HG03045 (cell line): ENCODE results near the gene TMEM198.

ENCODE experiments used
- ATAC-seq: cut with Tn5 transposase; IDR thresholded peaks from one replicate; pipeline ENCODE4 v1.9.1; 2021; ENCODE audit warnings: mild to moderate bottlenecking, moderate library complexity; ENCODE audit not compliant: unreplicated experiment

The TMEM198 gene

DNA sequence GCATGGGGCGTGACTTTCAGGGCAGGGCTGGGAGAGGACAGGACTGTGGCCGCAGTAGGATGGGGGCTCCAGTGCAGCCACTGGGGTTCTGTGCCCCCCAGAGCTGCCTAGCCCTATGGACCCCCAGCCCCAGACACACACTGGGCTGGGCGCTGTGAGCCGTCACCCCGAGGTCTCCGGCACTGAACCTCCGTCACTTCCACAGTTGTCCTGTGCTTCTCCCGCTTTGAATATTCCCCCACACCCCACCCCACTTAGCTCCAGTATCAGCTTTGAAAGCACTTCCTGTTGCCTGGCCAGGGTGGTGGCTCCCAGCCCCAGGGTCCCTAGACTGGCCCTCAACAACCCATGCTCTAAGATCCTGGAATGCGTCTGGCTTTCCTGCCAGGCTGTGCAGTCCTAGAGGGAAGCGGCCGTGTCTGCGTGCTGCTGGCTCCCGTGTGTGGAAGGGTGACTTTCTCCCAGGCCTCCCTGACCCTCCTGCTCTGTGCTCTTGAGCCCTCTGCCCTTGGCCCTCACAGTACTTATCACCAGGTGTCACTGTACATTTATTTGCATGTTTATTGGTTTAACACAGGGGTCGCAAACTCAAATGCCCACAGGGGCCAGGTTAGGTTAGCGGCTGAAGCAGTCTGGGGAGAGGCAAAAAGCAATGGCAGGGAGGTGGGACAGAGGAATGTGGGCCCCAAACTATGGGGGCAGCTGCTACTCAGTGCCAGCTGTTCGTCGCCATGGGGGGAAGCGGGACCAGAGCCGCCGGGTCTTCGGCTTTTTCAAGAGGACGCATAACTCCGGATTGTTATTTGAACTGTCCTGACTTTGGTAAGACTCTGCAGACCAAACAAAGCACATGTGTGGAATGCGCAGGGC lies 17.6 kb downstream of the TMEM198 start:
- ATAC-seq: no peak

DNA sequence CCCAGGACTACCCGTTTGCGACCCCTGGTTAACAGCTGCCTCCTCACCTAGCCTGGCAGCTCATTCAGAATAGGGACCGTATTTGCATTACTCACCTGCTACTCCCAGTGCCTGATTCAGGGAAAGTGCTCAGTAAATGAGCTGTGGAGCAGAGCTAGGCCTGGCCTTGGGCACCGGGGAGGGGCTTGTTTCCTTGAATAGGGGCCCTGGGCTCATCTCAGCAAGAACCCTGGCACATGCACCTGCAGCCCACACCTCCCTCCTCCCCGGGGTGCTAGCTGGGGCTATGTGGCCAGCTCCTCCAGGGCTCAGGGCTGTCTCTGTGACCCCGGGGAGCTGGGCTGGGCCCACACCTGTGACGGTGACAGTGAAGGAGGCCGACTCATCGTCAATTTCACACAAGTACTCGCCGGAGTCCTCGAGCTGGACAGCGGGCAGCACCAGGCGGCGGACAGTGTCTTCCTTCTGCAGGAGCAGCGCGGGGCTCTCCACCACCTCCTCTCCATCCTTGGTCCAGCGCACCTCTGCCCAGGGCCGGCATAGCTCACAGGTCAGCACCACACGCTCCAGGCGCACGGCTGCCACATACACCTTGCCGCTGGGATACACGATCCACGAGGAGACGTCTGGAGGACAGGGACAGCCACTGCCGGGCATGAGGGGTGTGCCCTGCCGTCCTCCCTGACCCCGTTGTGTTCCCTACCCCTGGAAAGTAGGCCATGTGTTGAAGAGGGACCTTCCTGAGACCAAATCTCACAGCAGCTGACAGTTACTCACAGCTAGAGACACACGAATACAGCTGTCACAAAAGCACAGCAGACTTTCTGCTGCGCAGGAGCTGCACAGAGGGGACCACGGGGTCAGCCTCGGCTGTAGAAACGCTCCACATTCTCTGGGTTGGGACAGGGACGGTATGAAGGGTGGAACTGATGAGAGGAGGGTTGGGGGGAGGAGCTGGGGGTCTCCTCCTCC lies 18.5 kb downstream of the TMEM198 start:
- ATAC-seq: no peak

DNA sequence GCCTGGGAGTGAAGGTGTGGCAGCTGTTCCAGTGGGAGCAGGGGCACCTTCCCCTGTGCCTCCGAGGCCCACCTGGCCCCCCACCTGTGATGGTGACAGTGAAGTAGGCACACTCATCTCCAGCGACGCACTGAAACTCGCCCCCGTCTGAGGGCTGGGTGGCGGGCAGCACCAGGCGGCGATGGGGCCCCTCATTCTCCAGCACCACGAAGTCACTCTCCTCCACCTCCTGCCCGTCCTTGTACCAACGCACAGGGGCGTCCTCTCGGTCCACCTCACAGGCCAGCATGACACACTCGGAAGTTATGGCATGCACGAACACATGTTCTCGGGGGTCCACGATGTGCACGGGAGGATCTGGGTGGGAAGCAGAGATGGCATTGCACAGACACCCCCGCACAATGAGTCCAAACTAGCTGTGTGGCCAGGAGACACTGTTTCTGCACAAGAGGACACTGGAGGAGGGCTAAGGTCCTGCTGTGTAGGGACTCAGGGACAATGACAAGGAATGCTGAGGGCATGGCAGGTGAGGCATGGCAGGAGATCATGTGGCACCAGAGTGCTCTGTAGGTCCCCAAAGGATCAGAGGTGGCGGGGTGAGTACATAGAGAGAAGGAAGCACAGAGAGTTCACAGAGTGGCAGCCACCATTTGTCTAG lies 19.6 kb downstream of the TMEM198 start:
- ATAC-seq: no peak

DNA sequence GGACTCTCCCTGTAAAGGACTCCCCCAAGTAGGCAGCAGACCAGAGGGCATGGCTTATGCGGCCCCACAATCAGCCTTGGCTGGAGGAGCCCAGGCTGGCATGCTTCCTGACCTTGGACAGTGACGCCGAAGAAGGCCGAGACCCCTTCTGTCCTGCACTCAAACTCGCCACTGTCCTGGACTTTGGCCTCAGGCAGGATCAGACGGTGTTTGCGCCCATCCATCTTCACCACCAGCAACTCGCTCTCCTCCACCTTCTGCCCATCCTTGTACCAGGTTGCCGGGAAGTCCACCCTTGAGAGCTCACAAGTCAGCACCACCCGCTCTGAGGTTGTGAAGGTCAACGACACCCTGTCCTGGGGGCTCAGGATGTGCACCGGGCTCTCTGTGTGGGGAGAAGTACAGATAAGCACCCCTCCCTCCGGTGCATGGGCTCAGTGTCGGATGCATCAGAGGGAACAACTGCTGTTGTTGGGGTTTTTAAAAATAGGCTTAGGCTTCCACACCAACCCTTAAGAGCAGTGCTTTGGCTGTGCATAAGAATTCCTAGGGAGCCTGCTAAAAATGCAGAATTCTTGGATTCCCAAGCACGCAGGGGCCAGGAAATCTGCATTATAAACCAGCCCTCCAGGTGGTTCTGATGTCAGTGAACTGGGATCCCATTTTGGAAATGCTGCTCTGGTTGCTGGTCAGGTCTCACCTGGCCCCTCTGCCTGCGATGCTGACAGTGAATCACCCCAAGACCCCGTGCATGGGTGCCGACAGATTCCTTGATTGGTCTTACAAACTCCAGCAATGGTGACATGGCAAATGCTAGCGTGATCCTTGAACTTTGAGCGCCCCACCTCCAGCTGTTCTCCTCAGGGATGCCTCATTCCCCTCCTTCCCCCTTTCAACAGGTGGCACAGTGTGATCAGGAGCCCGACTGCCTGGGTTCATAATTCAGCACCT lies 21.6 kb downstream of the TMEM198 start:
- no peak for ATAC-seq

DNA sequence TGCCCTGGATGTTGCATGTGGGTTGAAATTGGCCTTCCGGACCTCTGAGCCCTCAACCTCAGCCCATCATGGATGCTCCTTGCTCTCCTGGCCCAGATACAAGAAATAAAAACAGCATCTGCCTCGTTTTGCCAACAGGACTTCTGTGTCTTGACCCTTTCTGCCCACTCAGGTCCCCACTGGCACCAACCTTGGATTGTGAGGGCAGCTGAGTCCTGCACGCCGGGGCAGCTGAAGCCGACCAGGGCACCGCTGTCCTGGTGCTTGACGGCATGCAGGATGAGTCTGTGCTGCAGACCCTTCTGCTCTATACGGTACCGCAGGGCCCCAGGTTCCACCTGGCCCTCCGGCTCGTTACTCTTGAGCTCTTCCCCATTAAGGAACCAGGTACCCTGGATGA lies 22.8 kb downstream of the TMEM198 start:
- ATAC-seq: no peak

DNA sequence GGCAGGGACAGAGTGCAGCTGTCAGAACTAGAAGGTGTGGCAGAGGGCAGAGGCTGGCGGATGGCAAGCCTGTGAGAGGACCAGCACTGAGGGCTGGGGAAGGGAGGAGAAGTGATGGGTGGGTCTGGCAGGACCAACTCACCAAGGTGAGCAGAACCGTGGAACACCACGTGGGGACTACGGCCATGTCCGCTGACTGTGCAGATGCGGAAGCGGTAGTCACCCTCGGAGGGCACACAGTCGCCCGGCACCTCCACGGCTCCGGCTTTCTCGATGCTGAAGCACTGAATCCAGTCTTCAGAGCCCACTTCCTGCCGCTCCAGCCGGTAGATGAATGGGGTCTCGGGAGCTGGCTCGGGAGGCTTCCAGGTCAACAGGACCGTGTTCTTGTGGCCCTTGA lies 23.3 kb downstream of the TMEM198 start:
- no peak for ATAC-seq

DNA sequence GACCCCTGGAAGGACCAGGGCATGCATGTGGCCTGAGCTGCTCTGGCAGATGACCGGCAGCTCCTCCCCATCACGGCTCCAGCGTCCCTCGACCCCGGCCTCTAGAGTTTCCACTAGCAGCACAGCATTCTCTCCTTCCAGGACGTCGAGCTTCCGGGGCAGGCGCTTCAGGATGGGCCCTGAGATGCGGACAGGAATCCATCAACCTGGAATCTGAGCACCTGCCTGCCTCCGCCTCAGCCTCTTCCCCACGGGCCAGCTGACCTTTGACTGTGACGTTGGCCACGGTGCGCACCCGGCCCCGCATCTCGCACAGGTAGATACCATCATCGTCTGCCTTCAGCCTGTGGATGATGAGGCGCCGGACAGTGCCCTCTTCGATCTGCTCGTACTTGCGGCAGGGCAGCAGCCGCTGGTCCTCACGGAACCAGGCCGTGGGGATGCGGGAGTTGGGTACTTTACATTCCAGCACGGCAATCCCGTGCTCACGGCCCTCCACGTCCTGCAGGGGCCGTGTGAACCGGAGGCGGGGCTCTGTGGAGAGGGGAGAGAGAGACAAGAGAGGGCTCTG lies 24.0 kb downstream of the TMEM198 start:
- ATAC-seq: no peak

DNA sequence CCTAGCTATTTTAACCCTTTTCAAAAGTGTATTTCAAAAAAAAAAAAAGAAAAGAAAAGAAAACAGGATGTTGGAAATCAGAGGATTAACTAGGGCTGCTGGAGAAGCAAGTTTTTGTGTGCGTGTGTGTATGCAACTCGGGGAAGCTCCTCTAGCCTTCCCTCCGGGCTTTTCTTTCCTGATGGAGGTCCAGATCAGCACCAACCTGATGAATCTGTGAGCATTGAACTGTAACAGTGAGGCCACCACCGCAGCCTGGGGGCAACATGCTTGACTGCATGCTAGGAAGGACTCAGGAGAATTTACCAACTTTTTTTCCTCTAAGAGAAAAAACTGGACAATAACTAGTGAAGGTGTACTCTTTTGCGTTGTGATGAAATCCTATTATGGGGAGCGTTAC lies 25.2 kb downstream of the TMEM198 start:
- ATAC-seq: no peak

DNA sequence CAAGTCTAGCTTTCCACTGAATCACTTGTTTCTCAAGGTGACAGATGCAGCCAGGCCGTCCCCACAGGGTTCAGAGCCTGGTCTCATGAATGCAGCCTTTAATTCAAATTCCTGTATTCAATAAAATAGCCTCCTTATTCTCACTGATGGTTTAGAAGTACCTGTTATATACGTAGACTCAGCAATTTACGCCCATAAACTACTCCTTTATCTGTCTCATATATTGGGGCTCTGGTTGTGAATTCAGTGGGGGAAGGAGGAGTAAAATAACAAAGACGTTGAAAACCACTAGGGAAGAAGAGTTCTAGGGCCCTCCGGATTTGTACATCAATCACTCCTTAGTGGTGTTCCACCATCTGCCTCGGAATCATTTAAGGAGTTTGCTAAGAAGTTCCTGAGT lies 25.8 kb downstream of the TMEM198 start:
- no peak for ATAC-seq

DNA sequence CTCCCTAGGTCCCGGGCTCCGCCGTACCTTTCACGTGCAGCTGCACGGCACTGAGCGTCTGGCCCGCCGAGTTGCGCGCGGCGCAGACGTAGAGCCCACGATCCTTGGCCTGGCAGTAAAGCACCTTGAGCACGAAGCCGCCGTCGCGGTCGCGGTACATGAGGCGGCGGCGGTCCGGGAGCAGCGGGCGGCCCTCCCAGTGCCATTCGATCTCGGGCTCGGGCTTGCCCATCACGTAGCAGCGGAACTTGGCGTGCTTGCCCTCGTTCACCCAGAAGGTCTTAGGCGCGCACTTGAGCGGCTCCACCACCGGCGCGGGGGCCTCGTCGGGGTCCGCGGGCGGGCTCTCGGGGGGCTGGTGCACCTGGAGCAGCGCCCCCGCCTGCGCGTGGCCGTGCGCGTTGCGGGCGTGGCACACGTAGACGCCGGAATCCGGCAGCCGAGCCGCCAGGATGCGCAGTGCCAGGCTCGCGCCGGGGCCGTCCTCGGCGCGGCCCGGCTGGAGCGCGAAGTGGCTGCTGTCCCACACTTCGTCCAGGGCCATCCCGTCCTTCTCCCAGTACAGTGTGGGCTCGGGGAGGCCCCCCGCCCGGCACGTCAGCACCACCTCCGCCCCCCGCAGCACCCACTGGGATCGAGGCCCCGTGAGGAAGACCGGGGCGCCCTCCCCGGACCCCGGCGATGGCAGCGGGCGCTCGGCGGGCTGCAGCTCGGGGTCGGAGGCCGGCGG lies 26.5 kb downstream of the TMEM198 start:
- ATAC-seq: no peak

DNA sequence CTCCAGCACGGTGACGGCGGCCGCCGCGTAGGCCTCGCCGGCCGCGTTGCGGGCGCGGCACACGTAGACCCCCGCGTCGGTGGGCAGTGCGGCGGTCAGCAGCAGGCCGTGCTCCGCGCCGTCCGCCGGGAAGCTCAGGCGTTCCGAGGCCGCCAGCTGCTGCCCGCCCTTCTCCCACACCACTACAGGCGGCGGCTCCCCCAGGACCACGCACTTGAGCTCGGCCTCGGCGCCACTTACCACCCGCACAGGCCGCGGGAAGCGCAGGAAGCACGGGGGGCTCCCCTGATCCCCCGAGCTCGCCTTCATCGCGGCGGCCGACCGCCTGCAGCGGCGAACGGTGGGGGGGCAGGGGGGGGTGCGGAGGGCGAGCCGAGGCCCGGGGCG lies 27.1 kb downstream of the TMEM198 start:
- ATAC-seq: no peak

DNA sequence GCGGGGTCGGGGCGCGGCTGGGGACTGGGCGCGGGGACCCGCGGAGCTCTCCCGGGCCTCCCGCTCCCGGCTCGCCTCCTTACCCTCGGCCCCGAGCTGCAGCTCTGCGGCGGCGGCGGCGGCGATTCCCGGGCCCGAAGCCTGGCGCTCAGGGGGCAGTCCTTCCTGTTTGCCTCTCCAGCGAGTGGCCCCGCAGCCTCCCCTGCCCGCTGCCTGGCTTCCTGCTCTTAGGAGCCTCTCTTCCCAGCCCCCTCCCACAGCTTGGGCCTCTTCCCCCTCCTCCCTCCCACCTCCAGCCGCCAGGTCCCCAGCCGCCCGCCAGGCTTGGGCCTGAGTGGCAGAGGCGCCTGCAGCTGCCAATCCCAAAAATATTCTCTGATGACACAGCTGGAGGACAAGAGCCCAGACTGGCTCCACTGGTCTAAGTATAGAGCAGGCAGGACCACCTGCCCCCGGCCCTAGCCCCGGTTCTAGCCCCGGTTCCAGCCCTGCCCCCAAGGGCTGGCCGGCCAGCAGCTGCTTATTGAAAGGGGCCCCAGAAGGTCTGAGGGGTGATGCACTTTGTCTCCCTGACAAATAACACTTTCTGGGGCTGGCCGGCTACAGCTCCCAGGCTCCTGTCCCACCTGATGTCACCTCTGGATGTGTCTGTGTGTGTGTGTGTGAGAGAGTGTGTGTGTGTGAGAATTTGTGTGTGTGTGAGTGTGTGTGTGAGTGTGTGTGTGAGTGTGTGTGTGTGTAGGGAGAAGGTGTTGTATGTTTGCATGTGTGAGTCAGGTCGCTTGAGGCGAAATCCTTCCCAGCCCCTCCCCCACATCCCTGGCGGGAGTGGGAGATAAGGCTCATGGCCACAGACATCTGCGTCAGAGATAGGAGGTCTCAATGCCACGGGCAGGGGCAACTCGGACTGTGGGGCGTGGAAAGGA lies 27.7 kb downstream of the TMEM198 start, which contains the start of gene OBSL1:
TSS of gene OBSL1 (minus strand) at position 229 of the 926 bp plus-strand sequence. CDS start 307 bp downstream, outside the sequence.
- ATAC-seq: no peak

DNA sequence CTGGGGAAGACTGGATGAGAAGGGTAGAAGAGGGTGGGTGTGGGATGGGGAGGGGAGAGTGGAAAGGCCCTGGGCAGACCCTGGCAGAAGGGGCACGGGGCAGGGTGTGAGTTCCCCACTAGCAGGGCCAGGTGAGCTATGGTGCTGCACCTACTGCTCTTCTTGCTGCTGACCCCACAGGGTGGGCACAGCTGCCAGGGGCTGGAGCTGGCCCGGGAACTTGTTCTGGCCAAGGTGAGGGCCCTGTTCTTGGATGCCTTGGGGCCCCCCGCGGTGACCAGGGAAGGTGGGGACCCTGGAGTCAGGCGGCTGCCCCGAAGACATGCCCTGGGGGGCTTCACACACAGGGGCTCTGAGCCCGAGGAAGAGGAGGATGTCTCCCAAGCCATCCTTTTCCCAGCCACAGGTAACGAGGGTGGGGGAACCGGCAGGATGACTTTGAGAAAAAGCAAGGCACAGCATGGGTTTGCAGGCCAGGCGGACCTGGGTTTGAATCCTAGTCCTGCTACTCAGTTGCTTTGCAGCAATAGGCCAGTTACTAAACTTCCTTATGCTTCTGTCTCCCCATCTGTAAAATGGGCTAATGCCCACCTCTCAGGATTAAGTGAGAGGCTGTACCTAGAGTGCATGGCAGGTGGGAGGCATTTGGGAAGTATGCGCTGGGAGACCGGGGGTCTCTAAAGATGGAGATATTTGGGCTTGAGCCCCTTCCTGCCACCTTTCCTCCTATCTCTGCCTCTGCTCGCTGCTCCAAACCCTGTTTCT lies 28.6 kb downstream of the TMEM198 start, which contains the start of gene INHA:
TSS of gene INHA (plus strand) at position 74 of the 765 bp plus-strand sequence. CDS start at position 139, 65 bp downstream.
- no peak for ATAC-seq

DNA sequence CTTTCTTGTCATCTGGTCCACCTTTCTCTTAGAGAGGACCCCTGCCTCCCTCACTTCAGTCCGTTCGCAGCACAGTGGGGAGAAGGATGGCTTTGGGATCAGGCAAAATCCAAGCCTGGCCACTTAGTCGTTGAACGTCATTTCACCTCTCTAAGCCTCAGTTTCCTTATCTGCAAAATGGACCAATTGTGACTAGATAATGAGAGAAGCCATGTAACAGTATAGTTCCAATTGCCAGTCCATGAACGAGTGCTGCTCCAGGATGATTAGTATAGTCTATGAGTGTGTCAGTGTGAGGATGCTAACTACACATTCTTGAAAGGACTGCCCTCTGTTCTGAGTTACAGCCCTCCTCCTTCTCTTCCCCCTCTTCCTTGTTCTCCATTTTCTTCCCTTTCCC lies 29.3 kb downstream of the TMEM198 start:
- ATAC-seq: no peak

DNA sequence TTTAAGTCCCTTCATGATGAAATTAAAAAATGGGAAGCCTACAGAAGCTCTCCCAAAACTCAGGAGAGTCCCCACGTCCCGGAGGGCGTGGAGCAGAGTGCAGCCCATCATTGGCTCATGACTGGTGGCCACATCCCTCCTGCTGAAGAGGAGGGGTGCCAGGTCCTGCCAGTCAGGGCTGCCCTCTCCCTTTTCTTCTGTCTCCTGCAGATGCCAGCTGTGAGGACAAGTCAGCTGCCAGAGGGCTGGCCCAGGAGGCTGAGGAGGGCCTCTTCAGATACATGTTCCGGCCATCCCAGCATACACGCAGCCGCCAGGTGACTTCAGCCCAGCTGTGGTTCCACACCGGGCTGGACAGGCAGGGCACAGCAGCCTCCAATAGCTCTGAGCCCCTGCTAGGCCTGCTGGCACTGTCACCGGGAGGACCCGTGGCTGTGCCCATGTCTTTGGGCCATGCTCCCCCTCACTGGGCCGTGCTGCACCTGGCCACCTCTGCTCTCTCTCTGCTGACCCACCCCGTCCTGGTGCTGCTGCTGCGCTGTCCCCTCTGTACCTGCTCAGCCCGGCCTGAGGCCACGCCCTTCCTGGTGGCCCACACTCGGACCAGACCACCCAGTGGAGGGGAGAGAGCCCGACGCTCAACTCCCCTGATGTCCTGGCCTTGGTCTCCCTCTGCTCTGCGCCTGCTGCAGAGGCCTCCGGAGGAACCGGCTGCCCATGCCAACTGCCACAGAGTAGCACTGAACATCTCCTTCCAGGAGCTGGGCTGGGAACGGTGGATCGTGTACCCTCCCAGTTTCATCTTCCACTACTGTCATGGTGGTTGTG lies 30.9 kb downstream of the TMEM198 start:
- no peak for ATAC-seq
